Right atrium auricular region (tissue), 2 donors: ENCODE data around the gene SYNE2. TPM values are rescaled to one million over a fixed set of nuclear protein-coding genes. Genes with fewer than 3 reads are reported as not detected.
"Not testable (repeated sequence)": the region's sequence is repeated elsewhere in the genome, so short reads cannot be mapped to it uniquely, and the experiment has no call there.

Experiments used
- DNase-seq: peaks from one replicate; pipeline ENCODE4 v3.0.0-alpha.2; 2019; ENCODE audit warnings: low spot score
- H3K27ac ChIP-seq, 2 donors: fragments of 200-600 bp; sonication (generic); 1 replicate in 1 of 2; 2 replicates in 1 of 2; pipeline ENCODE4 v1.5.1; 2016 to 2019
- H3K27me3 ChIP-seq, 2 donors: fragments of 200-600 bp; sonication (generic); one replicate each; pipeline versions ENCODE4 v1.5.1 to v1.6.0; 2017 to 2019
- H3K36me3 ChIP-seq: fragments of 200-600 bp; sonication (generic); one replicate; pipeline ENCODE4 v1.5.1; 2016
- H3K4me1 ChIP-seq, 2 donors: fragments of 200-600 bp; sonication (generic); one replicate each; pipeline versions ENCODE4 v1.5.1 to v1.6.0; 2017 to 2019
- H3K4me3 ChIP-seq, 2 donors: fragments of 200-600 bp; sonication (generic); 1 replicate in 1 of 2; 2 replicates in 1 of 2; pipeline ENCODE4 v1.5.1; 2017 to 2019; ENCODE audit warnings: mild to moderate bottlenecking in 1 of 2, moderate library complexity in 1 of 2
- H3K9me3 ChIP-seq, 2 donors: fragments of 200-600 bp; sonication (generic); one replicate each; pipeline ENCODE4 v1.5.1; 2019
- total RNA-seq, 2 donors: library from RNA; depleted of rRNA; stranded (reverse); fragments of >200 nt; gene quantifications; one replicate each; pipeline ENCODE4 v1.1.0, GENCODE V29; 2016
- TF ChIP-seq, protein P1 (sequence below), 2 donors: fragments of 200-600 bp; sonication (generic); IDR thresholded peaks; one replicate each; pipeline ENCODE4 v1.5.1; 2019; ENCODE audit warnings: antibody characterized with exemption in 2 of 2

Gene SYNE2
- total RNA-seq, 2 donors from 2014 or later: 149 to 202 TPM

DNA sequence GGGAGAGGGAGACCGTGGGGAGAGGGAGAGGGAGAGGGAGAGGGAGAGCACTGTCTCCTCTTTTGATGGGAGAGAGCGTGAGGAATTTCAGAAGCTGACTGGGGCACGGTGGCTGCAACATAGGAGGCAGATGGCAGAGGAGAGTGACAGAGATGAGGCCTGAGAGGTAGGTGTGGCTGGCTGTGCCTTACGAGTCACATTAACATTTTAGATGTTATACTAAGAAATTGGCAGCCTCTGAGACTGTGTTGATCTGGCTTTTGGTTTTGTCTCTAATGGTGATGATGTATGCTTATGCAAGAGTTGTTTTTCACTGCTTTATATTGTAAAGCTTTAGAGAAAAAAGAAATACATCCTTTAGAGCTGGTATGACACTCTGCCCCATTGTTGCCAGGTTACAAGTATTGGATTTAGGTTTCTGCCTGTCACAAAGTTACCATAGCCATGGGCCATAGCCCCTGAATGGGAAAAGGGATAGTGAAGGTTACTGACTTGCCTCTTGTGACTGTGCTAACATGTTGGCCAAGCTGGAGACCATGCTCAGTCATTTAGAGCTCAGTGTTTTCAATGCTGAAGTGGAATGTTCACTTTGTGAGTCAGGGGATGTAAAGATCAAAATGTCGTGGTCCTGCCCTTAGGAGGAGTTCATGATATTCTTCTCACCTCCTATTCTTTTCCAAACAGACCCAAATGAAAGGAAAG lies 186.2 kb downstream of the SYNE2 start:
- TF ChIP-seq, protein P1, sequence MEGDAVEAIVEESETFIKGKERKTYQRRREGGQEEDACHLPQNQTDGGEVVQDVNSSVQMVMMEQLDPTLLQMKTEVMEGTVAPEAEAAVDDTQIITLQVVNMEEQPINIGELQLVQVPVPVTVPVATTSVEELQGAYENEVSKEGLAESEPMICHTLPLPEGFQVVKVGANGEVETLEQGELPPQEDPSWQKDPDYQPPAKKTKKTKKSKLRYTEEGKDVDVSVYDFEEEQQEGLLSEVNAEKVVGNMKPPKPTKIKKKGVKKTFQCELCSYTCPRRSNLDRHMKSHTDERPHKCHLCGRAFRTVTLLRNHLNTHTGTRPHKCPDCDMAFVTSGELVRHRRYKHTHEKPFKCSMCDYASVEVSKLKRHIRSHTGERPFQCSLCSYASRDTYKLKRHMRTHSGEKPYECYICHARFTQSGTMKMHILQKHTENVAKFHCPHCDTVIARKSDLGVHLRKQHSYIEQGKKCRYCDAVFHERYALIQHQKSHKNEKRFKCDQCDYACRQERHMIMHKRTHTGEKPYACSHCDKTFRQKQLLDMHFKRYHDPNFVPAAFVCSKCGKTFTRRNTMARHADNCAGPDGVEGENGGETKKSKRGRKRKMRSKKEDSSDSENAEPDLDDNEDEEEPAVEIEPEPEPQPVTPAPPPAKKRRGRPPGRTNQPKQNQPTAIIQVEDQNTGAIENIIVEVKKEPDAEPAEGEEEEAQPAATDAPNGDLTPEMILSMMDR (IDR thresholded peaks at IDR 0.05): no peak
- Histone ChIP-seq H3K9me3 (no peaks in the 10 kb centered on the region), H3K27ac (no peak overlapping the region), H3K27me3 (no peaks in the 10 kb centered on the region), H3K4me3 (no peak overlapping the region), H3K4me1 (no peaks in the 10 kb centered on the region), H3K36me3 (no peaks in the 10 kb centered on the region)
- DNase-seq: no peak

DNA sequence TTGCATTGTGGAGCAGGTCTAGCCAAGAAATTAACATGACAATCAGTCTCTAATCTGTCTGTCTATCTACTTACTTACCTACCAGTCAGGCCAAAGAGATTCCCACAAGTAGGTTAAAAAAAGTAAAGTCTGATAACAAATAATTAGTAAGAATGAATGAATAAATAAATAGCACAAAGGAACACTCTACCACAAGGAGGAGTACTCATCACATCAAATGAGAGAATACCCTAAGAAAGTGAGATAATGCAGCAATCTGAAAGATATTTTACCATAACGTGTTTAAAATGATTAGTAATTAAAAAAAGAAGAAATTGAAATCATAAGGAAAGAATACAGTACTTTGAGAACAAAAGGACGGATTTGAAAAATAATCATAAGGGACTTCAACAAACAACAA lies 187.2 kb downstream of the SYNE2 start:
- H3K27me3 ChIP-seq: no peaks in the 10 kb centered on the region
- no peaks in the 10 kb centered on the region for H3K36me3 ChIP-seq
- H3K9me3 ChIP-seq: no peaks in the 10 kb centered on the region
- no peak overlapping the region for H3K27ac ChIP-seq
- no peaks in the 10 kb centered on the region for H3K4me1 ChIP-seq
- no peak overlapping the region for H3K4me3 ChIP-seq
- no peak for DNase-seq
- TF ChIP-seq, protein P1 (IDR thresholded peaks at IDR 0.05): no peak

DNA sequence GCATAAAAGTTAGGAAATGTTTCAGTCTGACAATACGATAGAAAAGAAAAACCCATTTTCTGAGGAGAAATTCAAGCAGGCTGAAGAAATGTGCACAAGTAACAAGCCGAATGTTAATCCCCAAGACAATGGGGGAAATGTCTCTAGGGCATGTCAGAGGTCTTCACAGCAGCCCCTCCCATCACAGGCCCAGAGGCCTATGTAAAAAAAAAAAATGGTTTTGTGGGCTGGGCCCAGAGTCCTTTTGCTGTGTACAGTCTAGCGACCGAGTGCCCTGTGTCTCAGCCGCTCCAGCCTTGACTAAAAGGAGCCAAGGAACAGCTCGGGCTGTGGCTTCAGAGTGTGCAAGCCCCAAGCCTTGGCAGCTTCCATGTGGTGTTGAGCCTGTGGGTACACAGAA lies 190.5 kb downstream of the SYNE2 start:
- not testable (repeated sequence) for DNase-seq, H3K36me3 ChIP-seq, H3K27me3 ChIP-seq, H3K4me3 ChIP-seq, H3K27ac ChIP-seq, H3K9me3 ChIP-seq, H3K4me1 ChIP-seq

DNA sequence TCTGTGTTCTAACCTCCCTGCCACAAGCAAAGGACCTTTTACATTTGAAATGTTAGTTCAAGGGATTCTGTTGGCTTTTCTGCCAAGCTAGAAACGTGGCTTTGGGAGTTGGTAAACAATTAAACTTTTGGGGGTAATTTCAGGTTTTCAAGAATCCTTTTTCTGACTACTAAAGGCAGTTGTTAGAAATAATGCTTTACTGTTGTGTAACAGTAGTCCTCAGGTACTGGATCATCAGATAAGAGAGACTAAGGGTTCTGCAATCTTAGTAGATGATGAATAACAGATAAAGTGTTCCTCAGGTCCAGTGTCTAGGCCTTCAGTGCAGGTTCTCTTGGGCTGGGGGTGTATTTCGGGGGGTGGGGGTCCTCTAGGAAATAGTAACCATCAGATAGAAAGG lies 192.3 kb downstream of the SYNE2 start:
- DNase-seq: no peak
- Histone ChIP-seq H3K4me1 (no peaks in the 10 kb centered on the region), H3K27me3 (no peaks in the 10 kb centered on the region), H3K4me3 (no peak overlapping the region), H3K27ac (no peak overlapping the region), H3K9me3 (no peaks in the 10 kb centered on the region), H3K36me3 (peaks cover 13% of the 10 kb centered on the region)
- TF ChIP-seq, protein P1 (IDR thresholded peaks at IDR 0.05): no peak

DNA sequence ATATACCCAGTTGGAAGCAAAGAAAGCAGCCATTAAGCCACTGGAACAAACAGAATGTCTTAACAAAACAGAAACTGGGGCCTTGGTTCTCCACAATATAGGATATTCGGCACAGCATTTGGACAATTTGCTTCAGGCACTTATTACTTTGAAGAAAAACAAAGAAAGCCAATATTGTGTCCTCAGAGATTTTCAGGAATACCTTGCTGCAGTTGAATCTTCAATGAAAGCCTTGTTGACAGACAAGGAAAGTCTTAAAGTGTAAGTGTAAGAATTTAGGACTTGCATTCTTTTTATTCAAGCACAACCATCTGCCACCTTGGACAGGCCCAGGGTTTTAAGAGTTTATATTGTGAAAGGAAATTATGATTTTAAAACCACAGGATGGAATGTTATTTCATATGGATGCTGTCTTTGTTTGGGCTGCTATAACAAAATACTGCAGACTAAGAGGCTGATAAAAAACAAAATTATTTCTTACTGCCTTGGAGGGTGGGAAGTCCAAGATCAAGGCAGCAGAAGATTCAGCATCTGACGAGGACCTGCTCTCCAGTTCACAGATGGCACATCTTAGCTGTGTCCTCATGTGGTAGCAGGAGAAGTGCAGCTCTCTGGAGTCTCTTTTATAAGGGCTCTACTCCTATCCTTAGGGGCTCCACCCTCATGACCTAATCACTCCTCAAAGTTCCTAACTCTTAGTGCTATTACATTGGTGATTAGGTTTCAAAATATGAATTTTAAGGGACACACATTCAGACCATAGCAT lies 197.0 kb downstream of the SYNE2 start:
- Histone ChIP-seq H3K27me3 (no peaks in the 10 kb centered on the region), H3K4me3 (no peak overlapping the region), H3K4me1 (no peaks in the 10 kb centered on the region), H3K9me3 (no peaks in the 10 kb centered on the region), H3K27ac (no peak overlapping the region), H3K36me3 (peaks cover 23% of the 10 kb centered on the region)
- DNase-seq: no peak
- TF ChIP-seq, protein P1 (IDR thresholded peaks at IDR 0.05): no peak
